GM18520 (cell line): Measurements from ENCODE around the gene LRRC8C.

Experiments used
- ATAC-seq: cut with Tn5 transposase; IDR thresholded peaks from one replicate; pipeline ENCODE4 v1.9.1; 2021; ENCODE audit not compliant: unreplicated experiment

Gene LRRC8C

GRCh38 chr1:89761338-89761737 lies 128.4 kb downstream of the LRRC8C start:
- ATAC-seq: no peak

- ATAC-seq: no peak
Observed at GRCh38 chr1:89761901-89762300, 129.0 kb downstream of the LRRC8C start.

DNA sequence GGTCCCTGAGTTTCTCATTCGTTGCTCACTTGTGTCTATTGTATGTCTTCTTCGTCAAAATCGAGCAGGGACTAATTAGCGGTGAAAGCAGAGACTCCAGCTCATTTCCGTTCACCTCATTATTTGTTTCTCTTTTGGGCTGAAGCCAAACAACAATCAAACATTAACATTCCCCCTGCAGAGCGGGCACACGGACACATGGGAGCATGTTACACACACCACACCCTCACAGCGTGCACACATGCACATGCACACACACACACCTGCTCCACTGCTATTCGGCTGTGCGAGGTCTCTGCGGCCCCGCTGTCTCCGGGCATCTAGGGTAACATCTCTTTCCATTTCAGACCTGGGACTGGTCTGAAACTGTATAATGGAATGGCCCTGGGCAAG lies 129.5 kb downstream of the LRRC8C start:
- ATAC-seq: no peak

DNA sequence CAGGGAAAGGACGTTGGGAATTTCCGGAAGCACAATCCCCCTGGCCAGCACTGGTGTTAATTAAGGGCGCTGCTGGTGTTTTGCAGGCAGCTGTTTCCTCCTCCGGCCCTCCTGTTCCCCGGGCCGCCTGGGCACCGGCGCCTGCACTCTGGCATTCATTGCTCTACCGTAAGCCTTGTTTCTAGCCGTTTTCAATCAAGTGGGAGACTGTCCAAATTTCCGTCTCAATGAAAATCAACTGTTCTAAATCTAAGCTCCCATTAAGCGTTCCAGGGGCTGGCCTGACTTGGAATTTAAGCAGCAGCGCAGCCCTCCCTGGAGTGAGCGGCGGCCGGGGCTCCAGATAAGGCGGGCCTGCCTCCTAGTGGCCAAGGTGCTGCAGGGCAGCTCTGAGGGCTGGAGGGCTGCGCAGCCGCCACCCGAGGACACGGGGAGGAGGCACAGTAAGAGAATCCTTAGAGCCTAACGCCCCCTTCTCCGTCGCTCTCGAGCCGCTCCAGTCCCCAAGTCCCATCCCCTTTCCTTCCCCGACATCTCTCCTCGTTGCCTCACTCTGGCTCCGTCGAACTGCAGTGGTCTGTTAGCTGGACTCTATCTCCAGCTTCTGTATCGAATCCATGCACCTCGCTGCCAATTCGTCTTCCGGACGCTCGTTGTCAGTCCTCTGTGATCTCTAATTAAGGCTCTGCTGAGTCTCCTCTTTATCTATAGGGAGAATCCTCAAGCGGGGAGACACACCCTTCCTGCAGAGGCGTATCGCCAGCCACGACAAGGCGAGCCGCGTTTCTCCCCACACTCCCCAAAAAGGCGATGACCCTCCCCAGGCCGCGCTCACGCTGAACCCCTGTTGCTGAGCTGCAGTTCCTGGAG lies 130.1 kb downstream of the LRRC8C start:
- peak; percentile 94 for ATAC-seq

DNA sequence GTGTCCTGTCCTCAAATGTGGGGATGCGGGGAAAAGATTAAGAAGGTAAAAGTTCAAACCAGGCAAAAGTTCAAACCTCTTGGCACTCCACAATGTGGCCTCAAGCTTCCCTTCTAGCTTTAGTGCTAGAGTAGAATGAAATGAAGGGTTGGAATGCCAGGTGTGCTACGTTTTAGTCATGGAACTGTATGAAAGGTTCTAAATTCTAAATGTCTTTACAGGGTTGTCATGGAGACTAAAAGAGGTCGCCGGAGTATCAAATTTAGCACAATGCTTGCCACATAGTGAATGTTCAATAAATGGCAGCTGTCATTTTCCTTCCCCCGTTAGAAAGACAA lies 130.7 kb downstream of the LRRC8C start:
- no peak for ATAC-seq

GRCh38 chr1:89765774-89766173 lies 132.9 kb downstream of the LRRC8C start:
- ATAC-seq: no peak

DNA sequence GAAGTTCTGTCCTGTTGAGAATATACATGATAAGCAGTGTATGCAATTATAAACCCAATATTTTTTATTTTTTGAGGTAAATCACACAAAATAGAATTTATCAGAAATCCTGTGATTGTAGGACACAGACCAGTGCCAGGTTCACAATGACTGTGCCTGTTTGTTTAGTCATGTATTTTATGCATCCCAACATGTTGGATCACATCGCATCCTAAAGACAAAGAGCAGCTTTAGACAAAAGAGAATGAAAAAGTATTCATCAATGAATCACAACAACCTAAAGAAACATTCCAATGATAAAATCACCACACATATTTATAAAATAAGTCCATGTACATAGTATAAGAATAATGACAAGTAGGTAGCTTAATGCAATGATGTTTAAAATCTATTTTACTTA lies 134.7 kb downstream of the LRRC8C start:
- ATAC-seq: no peak
